A673 (cell line): ENCODE data around the gene MYO1F. TPM values are rescaled to one million over a fixed set of nuclear protein-coding genes. Genes with fewer than 3 reads are reported as not detected.

ENCODE experiments used
- BruUV-seq: library from RNA; stranded (reverse); fragments of 400-500 nt; replicated peaks from 2 replicates; lab custom pipeline; 2021; lab: Mats Ljungman, UMichigan
- CTCF ChIA-PET: fragments of 300-600 bp; sonication (Branson Sonifier 250); formaldehyde crosslinking; loops from one replicate; lab custom pipeline; 2022; ENCODE audit warnings: antibody characterized with exemption; lab: Charles Lee
- POLR2A ChIA-PET: fragments of 300-600 bp; sonication (Branson Sonifier 250); formaldehyde crosslinking; loops from one replicate; lab custom pipeline; 2022; ENCODE audit warnings: antibody characterized with exemption; ENCODE audit not compliant: low non-redundant PET; lab: Charles Lee
- DNase-seq: peaks from one replicate; pipeline ENCODE4 v3.0.0-alpha.2; 2015; ENCODE audit warnings: low spot score
- H3K27ac ChIP-seq: fragments of 200-600 bp; sonication (generic); 2 replicates; pipeline ENCODE4 v1.5.1; 2016; ENCODE audit warnings: mixed run types, low read depth, mild to moderate bottlenecking, mixed read lengths, antibody characterized with exemption, low read length; ENCODE audit not compliant: poor library complexity, severe bottlenecking
- H3K27me3 ChIP-seq: fragments of 200-600 bp; sonication (generic); replicated peaks from 2 replicates; pipeline ENCODE4 v1.6.1; 2017; ENCODE audit warnings: mixed run types, low read depth, mild to moderate bottlenecking, mixed read lengths, antibody characterized with exemption, low read length; ENCODE audit not compliant: insufficient read depth, poor library complexity
- H3K36me3 ChIP-seq: fragments of 200-600 bp; sonication (generic); 2 replicates; pipeline ENCODE4 v1.6.1; 2016; ENCODE audit warnings: mixed run types, mild to moderate bottlenecking, mixed read lengths, antibody characterized with exemption, low read length; ENCODE audit not compliant: insufficient read depth, poor library complexity, severe bottlenecking
- H3K4me1 ChIP-seq: fragments of 200-600 bp; sonication (generic); 2 replicates; pipeline ENCODE4 v1.6.1; 2017; ENCODE audit warnings: mixed run types, mild to moderate bottlenecking, mixed read lengths, antibody characterized with exemption, low read length; ENCODE audit not compliant: insufficient read depth, poor library complexity, severe bottlenecking
- H3K4me3 ChIP-seq: fragments of 200-600 bp; sonication (generic); 2 replicates; pipeline ENCODE4 v1.5.1; 2016; ENCODE audit warnings: low read depth, mixed run types, mild to moderate bottlenecking, mixed read lengths, low read length; ENCODE audit not compliant: poor library complexity, severe bottlenecking
- H3K9me3 ChIP-seq: fragments of 200-600 bp; sonication (generic); 2 replicates; pipeline ENCODE4 v1.6.1; 2016; ENCODE audit warnings: mixed run types, low read depth, mild to moderate bottlenecking, mixed read lengths, antibody characterized with exemption, low read length; ENCODE audit not compliant: poor library complexity, severe bottlenecking
- EZH2 ChIP-seq: fragments of 200-600 bp; sonication (generic); IDR thresholded peaks from 2 replicates; pipeline ENCODE4 v1.6.1; 2017; ENCODE audit warnings: borderline replicate concordance, low read depth, mild to moderate bottlenecking, mixed read lengths, antibody characterized with exemption, low read length; ENCODE audit not compliant: poor library complexity, severe bottlenecking
- intact Hi-C: fragments of 100-400 bp; cut with micrococcal nuclease; formaldehyde crosslinking; loops from one replicate; pipeline ENCODE4 v1.10.0; 2022; ENCODE audit not compliant: unreplicated experiment
- total RNA-seq: library from RNA; stranded (reverse); gene quantifications from 2 replicates; pipeline ENCODE4 v1.2.3, GENCODE V29; 2021
- TF ChIP-seq, protein P1 (sequence below): fragments of 300-800, 200-600 bp; sonication (generic); conservative IDR thresholded peaks from 2 replicates; pipeline ENCODE4 v1.5.1; 2017; ENCODE audit warnings: low read depth, mild to moderate bottlenecking, antibody characterized with exemption, low read length, moderate library complexity, mixed read lengths

Gene MYO1F
- total RNA-seq, 1 experiment from 2014 or later = 0.26 TPM

DNA sequence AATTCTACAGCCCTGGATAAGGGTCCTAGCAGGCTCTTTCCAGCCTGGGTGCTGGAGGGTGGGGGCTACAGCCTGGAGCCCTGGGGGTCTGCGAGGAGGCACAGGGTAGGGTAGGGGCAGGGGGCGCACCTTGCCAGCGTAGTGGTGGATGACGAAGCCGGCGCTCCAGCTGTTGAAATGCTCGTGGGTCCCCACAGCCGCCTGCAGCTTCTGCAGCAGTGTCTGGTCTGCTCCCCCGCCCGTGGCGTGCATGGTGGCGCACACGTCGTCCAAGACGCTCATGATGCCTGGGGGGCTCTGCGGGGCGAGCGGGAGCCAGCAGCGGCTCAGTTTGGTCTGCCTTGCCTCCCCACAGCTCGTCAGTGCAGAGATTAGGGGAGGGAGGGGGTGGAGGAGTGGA is 33.1 kb downstream of the MYO1F start:
- Histone ChIP-seq H3K27ac (no peak overlapping the region), H3K4me1 (peaks cover 7% of the 10 kb centered on the region), H3K36me3 (no peaks in the 10 kb centered on the region), H3K27me3 (no peaks in the 10 kb centered on the region), H3K4me3 (no peak overlapping the region), H3K9me3 (no peaks in the 10 kb centered on the region)
- ChIA-PET CTCF (no interaction called here), POLR2A (no interaction called here)
- intact Hi-C loops = no loop called here
- DNase-seq = no peak
- no TSS peak for BruUV-seq
- TF ChIP-seq, protein P1, sequence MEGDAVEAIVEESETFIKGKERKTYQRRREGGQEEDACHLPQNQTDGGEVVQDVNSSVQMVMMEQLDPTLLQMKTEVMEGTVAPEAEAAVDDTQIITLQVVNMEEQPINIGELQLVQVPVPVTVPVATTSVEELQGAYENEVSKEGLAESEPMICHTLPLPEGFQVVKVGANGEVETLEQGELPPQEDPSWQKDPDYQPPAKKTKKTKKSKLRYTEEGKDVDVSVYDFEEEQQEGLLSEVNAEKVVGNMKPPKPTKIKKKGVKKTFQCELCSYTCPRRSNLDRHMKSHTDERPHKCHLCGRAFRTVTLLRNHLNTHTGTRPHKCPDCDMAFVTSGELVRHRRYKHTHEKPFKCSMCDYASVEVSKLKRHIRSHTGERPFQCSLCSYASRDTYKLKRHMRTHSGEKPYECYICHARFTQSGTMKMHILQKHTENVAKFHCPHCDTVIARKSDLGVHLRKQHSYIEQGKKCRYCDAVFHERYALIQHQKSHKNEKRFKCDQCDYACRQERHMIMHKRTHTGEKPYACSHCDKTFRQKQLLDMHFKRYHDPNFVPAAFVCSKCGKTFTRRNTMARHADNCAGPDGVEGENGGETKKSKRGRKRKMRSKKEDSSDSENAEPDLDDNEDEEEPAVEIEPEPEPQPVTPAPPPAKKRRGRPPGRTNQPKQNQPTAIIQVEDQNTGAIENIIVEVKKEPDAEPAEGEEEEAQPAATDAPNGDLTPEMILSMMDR = no peak
- TF ChIP-seq EZH2 = no peak

- no peaks in the 10 kb centered on the region for H3K36me3 ChIP-seq
- ChIA-PET CTCF (no interaction called here), POLR2A (no interaction called here)
- H3K27me3 ChIP-seq = no peaks in the 10 kb centered on the region
- no peak overlapping the region for H3K4me3 ChIP-seq
- no TSS peak for BruUV-seq
- H3K27ac ChIP-seq = no peak overlapping the region
- no peak for DNase-seq
- H3K4me1 ChIP-seq = peaks cover 7% of the 10 kb centered on the region
- H3K9me3 ChIP-seq = no peaks in the 10 kb centered on the region
- no peak for TF ChIP-seq EZH2
- TF ChIP-seq, protein P1 = no peak
- intact Hi-C loops = no loop called here
These were observed 37.6 kb downstream of the MYO1F start for GRCh38 chr19:8539621-8540149.

- intact Hi-C loops = no loop called here
- TF ChIP-seq, protein P1 = no peak
- no peak for TF ChIP-seq EZH2
- H3K4me1 ChIP-seq = peaks cover 7% of the 10 kb centered on the region
- H3K27ac ChIP-seq = no peak overlapping the region
- H3K36me3 ChIP-seq = no peaks in the 10 kb centered on the region
- no peak for DNase-seq
- POLR2A ChIA-PET = no interaction called here
- CTCF ChIA-PET = no interaction called here
- no peaks in the 10 kb centered on the region for H3K9me3 ChIP-seq
- H3K4me3 ChIP-seq = no peak overlapping the region
- BruUV-seq = no TSS peak
- no peaks in the 10 kb centered on the region for H3K27me3 ChIP-seq
These were observed 40.1 kb downstream of the MYO1F start for GRCh38 chr19:8537099-8537498.
